Measurements from ENCODE around the gene JMJD8. TPM values are rescaled to one million over a fixed set of nuclear protein-coding genes. Genes with fewer than 3 reads are reported as not detected.
A peak's percentile ranks its signal among the peaks of the same experiment; 100 is the strongest.

Gene JMJD8
- total and polyA plus RNA-seq, 9 of the 15 experiments (the other 6 are each of a cell fraction or from before 2014, with no cell fraction given), result 1.2 to 50.6 (median 29.3) TPM

DNA sequence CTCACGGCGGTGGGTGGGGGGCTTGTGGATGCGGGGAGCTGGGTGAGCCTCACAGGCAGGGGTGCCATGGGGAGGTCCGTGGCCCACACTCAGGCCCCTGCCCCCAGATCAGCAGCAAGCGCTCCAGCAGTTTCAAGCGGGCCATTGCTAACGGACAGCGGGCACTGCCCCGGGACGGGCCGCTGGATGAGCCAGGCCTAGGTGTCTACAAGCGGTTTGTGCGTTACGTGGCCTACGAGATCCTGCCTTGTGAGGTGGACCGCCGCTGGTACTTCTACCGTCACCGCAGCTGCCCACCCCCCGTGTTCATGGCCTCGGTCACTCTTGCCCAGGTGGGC is 7.6 kb downstream of the JMJD8 start:
- Histone ChIP-seq H3K27me3 (ENCODE audit: control insufficient read depth in 2 of 2, insufficient read depth in 2 of 2, low read length in 2 of 2) (no peaks in the 10 kb centered on the region), H3K27ac (ENCODE audit: extremely low read depth, low read depth, low read length) (no peak overlapping the region), H3K9me3 (replicated peaks; ENCODE audit: control insufficient read depth, insufficient read depth, low read depth, low read length) (no peaks in the 10 kb centered on the region), H3K9me1 (ENCODE audit: control insufficient read depth, insufficient read depth, low read length) (no peaks in the 10 kb centered on the region), H3K4me3 (no peak overlapping the region), H3K4me2 (ENCODE audit: insufficient read depth, low read length) (no peak overlapping the region), H3K36me3 (ENCODE audit: control insufficient read depth, insufficient read depth, low read length) (peaks cover 43% of the 10 kb centered on the region), H4K20me1 (replicated peaks; ENCODE audit: control insufficient read depth, insufficient read depth, low read length) (peaks cover 13% of the 10 kb centered on the region; the same call in 1 of the 2 replicates), H3K79me2 (ENCODE audit: control insufficient read depth, insufficient read depth, low read length) (peaks cover 19% of the 10 kb centered on the region), H2AFZ (ENCODE audit: low read depth, low read length) (no peak overlapping the region), H3K4me1 (replicated peaks in 1 of 2; ENCODE audit: control insufficient read depth in 2 of 2, insufficient read depth in 2 of 2, low read length in 2 of 2) (peaks cover 25 to 96% of the 10 kb centered on the region in 2 experiments), H3K9ac (ENCODE audit: insufficient read depth in 1 of 2, low read depth in 2 of 2, low read length in 2 of 2) (no peak overlapping the region)
- FAIRE-seq (no peak), ATAC-seq (no peak), DNase-seq (ENCODE audit: extremely low read depth in 1 of 4, low spot score in 3 of 4) (no peak)
- intact Hi-C loops (cut with micrococcal nuclease), result loop anchor here (5.0 kb wide), 1 partner anchor 39 kb away; the partner anchor contains the start of gene METTL26
- 84% methylated on average over 20 of the region's 21 CpGs for WGBS (ENCODE audit: insufficient coverage, low coverage, missing lambda C conversion rate)
- 0 out of 2 replicates have a peak, but pooled peaks have one; percentile 86 for TF ChIP-seq HNRNPL (IDR thresholded peaks at IDR 0.05; ENCODE audit: low read depth, low read length)
- 0 out of 2 replicates have a peak, but pooled peaks have one; percentile 30 for TF ChIP-seq RBFOX2 (IDR thresholded peaks at IDR 0.05; ENCODE audit: low read depth, low read length)
- TF ChIP-seq, protein P1, sequence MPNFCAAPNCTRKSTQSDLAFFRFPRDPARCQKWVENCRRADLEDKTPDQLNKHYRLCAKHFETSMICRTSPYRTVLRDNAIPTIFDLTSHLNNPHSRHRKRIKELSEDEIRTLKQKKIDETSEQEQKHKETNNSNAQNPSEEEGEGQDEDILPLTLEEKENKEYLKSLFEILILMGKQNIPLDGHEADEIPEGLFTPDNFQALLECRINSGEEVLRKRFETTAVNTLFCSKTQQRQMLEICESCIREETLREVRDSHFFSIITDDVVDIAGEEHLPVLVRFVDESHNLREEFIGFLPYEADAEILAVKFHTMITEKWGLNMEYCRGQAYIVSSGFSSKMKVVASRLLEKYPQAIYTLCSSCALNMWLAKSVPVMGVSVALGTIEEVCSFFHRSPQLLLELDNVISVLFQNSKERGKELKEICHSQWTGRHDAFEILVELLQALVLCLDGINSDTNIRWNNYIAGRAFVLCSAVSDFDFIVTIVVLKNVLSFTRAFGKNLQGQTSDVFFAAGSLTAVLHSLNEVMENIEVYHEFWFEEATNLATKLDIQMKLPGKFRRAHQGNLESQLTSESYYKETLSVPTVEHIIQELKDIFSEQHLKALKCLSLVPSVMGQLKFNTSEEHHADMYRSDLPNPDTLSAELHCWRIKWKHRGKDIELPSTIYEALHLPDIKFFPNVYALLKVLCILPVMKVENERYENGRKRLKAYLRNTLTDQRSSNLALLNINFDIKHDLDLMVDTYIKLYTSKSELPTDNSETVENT (CRISPR knock-in tag; IDR thresholded peaks at IDR 0.05), result no peak
- ChIA-PET POLR2A (interaction anchor here (0.7 to 1.1 kb wide), 3 partner anchors 88 to 280 kb away, joined by 3 to 5 read pairs (median 3); no protein-coding TSS in a partner anchor), CTCF (ENCODE audit: low intra/inter-chr PET ratio) (no interaction called here)
- in situ Hi-C loops (cut with MboI), result loop anchor here (10.0 kb wide), 1 partner anchor 282 kb away; the partner anchor contains the start of gene NME4
- BruUV-seq (replicated peaks), result no TSS peak

Measured in K562 (cell line).